NT2/D1 (cell line): Measurements from ENCODE around the gene MTCH1.

ENCODE experiments used
- SUZ12 ChIP-seq: IDR thresholded peaks from 2 replicates; pipeline ENCODE4 v1.6.1; 2011; ENCODE audit not compliant: insufficient read length, insufficient read depth; ENCODE audit errors: extremely low read depth
- YY1 ChIP-seq: IDR thresholded peaks from 2 replicates; pipeline ENCODE4 v1.6.1; 2011; ENCODE audit not compliant: insufficient read length, insufficient read depth
- ZNF274 ChIP-seq: IDR thresholded peaks from 2 replicates; pipeline ENCODE4 v1.6.1; 2011; ENCODE audit warnings: mild to moderate bottlenecking, low read depth, low read length

GRCh38 chr6:36924131-36924530 lies 61.9 kb downstream of the MTCH1 start:
- no peak for TF ChIP-seq SUZ12
- no peak for TF ChIP-seq ZNF274
- no peak for TF ChIP-seq YY1
